Choroid plexus epithelial cell (primary cell): ENCODE measurements around the gene PPP1R37.

Source experiments
- DNase-seq: peaks from one replicate; pipeline ENCODE4 v3.0.0-alpha.2; 2010; ENCODE audit warnings: low read depth
- H3K4me3 ChIP-seq: 2 replicates; pipeline ENCODE4 v1.5.1; 2011; ENCODE audit warnings: low read depth, mild to moderate bottlenecking, control low read depth, low read length, moderate library complexity
- CTCF ChIP-seq: conservative IDR thresholded peaks from 2 replicates; pipeline ENCODE4 v1.5.1; 2011; ENCODE audit warnings: low read depth, mild to moderate bottlenecking, control low read depth, inconsistent platforms, low read length, moderate library complexity

Gene PPP1R37

GRCh38 chr19:45147835-45148676 lies 55.1 kb downstream of the PPP1R37 start:
- DNase-seq, result no peak
- H3K4me3 ChIP-seq, result no peak overlapping the region
- peak; percentile 20 for TF ChIP-seq CTCF

DNA sequence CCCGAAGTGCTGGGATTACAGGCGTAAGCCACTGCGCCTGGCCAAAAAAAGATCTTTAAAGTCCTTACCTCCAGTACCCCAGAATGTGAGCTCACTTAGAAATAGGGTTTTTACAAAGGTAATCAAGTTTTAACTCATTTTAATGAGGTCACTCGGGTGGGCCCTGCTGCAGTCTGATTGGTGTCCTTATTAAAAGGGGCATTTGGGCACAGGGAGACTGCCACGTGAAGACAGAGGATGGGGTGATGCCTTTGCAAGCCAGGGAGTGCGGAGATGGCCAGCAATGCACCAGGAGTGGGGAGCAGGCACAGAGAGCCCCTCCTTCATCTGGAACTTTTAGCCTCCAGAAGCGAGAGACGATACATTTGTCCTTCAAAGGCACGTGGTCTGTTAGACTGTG lies 56.1 kb downstream of the PPP1R37 start:
- DNase-seq, result no peak
- H3K4me3 ChIP-seq, result no peak overlapping the region
- no peak for TF ChIP-seq CTCF

- no peak for TF ChIP-seq CTCF
- DNase-seq, result no peak
- H3K4me3 ChIP-seq, result no peak overlapping the region
These were observed 57.2 kb downstream of the PPP1R37 start for GRCh38 chr19:45150180-45150579.

- TF ChIP-seq CTCF, result no peak
- H3K4me3 ChIP-seq, result no peak overlapping the region
- no peak for DNase-seq
These were observed 57.8 kb downstream of the PPP1R37 start for GRCh38 chr19:45150751-45151281.

- no peak for DNase-seq
- H3K4me3 ChIP-seq, result no peak overlapping the region
- no peak for TF ChIP-seq CTCF
These were observed 58.3 kb downstream of the PPP1R37 start for GRCh38 chr19:45151320-45151719.

GRCh38 chr19:45151821-45152503 lies 59.0 kb downstream of the PPP1R37 start:
- no peak for TF ChIP-seq CTCF
- DNase-seq, result no peak
- H3K4me3 ChIP-seq, result no peak overlapping the region
